Inferior parietal cortex (tissue), 1 donor: ENCODE measurements around the gene DNASE1.
A peak's percentile ranks its signal among the peaks of the same experiment; 100 is the strongest.
"Not testable (repeated sequence)": the region's sequence is repeated elsewhere in the genome, so short reads cannot be mapped to it uniquely, and the experiment has no call there.

Experiments
- DNase-seq: peaks from one replicate; pipeline ENCODE4 v3.0.0-alpha.2; 2016; ENCODE audit errors: extremely low spot score

DNASE1 gene, protein sequence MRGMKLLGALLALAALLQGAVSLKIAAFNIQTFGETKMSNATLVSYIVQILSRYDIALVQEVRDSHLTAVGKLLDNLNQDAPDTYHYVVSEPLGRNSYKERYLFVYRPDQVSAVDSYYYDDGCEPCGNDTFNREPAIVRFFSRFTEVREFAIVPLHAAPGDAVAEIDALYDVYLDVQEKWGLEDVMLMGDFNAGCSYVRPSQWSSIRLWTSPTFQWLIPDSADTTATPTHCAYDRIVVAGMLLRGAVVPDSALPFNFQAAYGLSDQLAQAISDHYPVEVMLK

DNA sequence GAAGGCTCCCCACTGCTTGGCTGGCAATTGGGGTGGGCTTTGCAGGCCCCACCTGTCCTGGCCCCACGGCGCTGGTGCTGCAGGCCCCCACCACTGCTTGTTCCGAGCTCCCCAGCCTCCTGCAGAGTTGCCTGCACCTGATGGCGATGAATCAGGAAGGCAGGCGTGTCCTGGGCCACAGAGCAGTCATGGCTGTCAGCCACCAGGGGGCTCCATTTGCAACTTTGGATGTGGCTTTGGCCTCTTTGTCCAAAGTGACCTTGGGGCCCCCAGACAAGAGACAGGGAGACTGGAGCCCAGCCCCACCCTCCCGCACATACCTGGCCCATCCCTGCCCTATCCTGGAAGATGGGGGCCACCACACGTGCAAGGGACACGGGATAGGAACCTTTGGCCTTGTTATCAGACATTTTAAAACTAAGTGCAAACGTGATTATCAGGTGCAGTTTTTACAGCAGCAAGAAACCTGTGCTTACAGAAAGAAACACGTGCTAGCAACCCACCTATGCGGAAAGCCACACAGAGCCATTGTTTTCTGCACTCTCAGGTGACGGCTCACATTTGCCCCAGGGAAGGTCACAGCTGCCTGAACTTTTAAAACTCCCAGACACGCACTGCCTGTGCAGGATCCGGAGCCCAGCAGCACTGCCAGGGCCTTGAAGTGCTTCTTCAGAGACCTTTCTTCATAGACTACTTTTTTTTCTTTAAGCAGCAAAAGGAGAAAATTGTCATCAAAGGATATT lies at the start of gene DNASE1:
TSS of gene DNASE1 (plus strand) at position 443 of the 743 bp plus-strand sequence. CDS start 683 bp downstream, outside the sequence.
- peak; percentile 39 for DNase-seq

DNA sequence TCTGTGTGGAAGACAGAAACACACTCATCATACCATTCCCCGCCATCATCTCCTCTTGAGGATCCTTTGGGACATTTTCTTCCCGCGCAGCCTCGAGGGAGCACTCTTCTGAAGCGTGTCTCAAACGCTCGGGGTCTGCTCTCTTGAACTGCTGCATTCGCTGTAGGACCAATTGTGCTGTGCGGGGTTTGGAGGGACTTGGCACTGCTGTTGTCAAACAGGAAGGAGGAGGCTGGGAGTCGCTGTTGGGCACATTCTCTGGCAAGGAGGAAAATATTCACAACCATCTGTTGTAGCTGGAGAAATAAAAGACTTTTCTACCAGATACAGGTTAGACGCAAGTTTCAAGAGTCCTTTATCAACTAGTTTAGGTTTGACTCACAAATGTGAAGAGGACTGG lies 48.0 kb upstream of the DNASE1 start:
- no peak for DNase-seq

DNA sequence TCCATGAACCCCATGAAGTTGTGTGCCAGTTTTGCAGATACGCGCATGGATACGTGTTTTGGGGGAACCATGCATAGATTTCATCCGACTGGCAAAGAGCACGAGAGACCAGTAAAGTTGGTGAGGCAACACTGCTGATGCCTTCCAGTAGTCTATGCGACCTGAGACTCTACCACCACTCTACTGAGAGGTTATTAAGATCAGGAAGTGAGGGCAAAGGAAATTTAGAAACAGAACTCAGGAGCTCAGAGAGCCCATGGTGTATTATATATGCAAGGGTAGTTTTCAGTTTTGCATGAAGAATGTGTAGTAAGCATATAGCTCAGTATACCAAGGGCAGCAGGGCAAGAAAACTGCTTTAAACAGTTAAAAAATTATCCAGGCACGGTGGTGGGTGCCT lies 47.3 kb upstream of the DNASE1 start:
- DNase-seq, result no peak

DNA sequence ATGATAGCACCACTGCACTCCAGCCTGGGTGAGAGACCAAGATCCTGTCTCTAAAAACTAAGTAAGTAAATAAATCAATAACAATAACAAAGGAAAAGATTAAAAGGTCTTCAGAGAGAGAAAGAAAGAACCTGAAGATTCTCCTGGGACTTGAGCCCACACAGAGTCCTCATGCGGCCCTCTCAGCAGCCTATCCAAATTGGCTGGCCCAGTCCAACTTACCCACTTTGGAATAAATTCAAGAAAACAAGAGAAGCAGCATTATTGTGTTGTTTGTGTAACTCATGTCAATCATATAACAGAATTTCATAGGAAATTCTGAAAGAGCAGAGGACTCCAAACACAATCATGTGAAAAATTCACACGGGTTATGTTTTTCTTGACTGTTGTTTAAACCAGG lies 46.9 kb upstream of the DNASE1 start:
- no peak for DNase-seq

DNA sequence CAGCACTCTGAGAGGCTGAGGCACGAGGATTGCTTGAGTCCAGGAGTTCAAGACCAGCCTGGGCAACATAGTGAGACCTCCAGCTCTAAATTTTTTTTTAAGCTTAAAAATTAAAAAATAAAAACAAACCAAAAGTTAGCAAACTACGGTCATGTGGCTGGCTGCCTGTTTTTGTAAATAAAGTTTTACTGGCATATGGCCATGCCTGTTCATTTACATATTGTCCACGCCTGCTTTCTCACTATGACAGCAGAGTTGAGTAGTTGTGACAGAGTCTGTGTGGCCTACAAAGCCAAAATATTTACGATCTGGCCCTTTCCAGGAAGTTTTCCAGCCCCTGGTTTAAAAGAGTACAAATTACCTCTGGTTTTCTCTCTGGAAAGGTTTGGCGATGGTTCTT lies 46.4 kb upstream of the DNASE1 start:
- DNase-seq, result no peak

DNA sequence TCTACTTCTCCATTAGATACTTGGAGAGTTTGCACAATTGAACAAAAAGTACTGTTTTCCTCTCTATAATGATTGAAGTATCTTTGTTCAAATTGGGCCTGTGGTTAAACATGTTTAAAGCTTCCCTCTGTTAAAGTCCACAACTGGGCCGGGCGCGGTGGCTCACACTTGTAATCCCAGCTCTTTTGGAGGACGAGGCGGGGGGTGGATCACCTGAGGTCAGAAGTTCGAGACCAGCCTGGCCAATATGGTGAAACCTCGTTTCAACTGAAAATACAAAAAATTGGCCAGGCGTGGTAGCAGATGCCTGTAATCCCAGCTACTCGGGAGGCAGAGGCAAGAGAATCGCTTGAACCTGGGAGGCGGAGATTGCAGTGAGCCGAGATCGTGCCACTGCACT lies 45.5 kb upstream of the DNASE1 start:
- DNase-seq, result not testable (repeated sequence)

DNA sequence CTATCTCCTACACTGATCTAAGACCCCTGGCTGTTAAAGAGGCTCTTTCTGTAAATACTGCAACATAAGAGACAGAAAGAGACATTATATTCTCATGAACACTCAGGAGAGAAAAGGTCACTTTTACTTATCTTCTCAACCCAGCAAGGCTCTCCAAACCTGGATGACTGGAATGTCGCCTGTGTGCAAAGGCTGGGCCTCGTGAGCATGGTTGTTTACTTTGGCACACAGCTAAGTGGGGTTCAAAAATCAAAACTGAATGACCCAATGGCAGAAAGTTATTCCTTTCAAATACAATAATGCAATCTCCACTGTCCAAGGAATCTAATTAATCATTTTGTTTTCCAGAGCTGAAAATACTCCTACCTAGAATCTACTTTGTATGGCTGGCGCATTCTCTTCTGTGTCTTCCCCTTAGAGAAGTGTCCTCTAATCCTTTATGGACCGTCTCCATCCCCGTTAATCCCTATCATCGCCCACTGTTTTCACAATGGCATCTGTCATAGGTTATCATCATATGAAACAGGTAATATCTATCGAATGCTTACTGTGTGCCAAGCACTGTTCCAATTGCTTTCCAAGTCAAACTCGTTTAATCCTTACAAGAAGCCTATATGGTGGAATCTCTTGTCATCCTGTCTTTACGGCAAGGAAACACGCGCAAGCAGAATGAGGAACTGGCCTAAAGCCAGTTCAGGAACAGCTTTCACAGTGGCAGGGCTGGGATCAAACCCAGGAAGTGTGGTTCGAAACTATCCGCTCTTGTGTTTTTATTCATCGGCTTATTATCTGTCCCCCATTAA lies 44.4 kb upstream of the DNASE1 start:
- DNase-seq, result no peak

DNA sequence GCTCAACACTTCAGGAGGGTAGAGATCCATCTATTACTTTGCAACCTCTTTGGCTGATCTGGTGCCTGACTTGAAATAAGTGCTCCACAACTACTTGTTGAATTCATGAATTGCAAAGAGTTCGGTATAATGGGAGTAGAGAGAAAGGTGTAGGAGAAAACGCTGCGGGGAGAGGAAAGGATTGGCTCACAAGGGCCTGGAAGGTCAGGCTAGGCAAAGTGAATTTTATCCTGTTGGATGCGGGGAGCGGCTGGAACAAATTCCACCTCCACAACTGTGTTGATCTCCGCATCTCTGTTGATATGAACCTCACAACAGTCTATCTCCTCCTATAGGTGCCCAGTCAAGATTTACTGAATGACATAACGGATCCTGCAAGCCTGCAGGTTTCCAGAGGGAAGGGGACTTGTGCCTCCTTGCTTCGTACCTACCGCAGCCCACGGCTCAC lies 43.8 kb upstream of the DNASE1 start:
- peak; percentile 20 for DNase-seq

DNA sequence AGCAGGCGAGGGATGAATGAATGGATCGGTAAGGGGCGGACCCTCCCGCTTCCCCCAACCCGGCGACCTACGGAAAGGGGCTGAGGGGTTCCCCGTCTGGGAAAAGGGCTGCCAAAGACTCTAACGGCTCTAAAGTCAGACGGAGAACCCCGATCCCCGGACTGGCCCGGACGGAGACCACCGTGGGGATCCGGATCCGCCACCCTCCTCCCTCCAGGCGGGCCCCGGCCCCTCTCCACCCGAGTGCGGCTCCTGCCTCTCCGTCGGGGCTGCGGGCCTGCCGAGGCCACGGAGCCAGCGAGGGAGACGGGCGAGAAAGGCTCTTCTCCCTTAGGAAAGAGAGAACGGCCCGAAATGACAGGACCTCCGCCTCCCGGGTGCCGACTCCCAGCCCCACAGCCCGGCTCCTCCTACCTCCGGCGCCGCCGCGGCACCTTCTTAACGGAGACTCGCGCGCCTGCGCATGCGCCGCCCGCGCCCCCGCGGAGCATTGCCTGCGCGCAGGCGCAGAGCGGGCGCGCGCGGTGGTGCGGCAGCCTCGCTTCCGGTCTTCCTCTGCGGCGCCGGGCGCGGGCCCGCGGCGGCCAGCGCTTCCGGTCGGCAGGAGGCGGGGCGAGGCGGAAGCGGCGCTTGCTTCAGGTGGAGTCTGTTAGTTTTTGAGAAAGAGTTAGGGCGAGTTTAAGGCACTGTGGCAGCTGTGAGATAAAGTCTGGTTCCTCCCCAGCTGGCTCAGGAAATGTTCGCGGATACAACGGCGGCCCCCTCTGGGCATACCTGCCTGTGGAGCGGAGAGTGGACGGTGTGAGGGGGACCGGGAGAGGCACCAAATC lies 43.1 kb upstream of the DNASE1 start, which contains the start of gene SLX4:
TSS of gene SLX4 (minus strand) at position 461 of the 830 bp plus-strand sequence. CDS start 2,642 bp downstream, outside the sequence.
- DNase-seq, result peak; percentile 87

DNA sequence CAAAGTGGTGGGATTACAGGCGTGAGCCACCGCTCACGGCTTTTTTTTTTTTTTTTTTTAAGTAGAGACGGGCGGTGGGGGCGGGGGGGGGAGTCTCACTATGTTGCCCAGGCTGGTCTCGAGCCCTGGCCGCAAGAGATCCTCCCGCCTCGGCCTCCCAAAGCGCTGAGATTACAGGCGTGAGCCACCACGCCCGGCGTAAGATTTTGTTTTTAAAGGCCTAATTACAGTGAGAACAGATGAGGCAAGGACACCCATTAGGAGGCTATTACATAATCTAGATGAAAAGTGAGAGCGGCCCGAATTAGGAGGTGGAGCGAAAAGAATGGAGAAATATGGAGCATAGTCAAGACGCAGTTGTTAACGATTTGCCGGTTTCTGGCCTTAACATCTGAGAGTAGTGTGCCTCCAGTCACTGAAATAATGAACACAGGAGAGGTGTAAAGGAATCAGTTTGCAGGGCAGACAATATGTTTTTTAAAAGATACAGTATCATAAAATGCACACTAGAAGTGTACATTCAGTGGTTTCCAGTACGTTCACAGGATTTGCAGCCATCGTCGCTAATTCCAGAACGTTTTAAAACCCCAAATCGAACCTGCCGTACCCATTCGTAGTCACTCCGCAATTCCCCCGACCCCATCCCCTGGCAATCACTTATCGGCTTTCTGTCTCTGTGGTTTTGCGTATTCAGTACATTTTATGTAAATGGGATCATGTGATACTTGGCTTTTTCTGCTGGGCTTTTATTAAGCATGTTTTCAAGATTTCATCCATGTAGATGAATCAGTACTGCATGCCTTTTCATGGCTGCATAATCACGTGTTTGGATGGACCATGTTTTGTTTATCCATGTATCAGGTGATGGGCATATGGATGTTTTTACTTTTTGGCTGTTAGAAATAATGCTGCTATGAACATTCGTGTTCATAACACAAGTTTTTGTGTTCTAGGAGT lies 41.7 kb upstream of the DNASE1 start:
- DNase-seq, result no peak

DNA sequence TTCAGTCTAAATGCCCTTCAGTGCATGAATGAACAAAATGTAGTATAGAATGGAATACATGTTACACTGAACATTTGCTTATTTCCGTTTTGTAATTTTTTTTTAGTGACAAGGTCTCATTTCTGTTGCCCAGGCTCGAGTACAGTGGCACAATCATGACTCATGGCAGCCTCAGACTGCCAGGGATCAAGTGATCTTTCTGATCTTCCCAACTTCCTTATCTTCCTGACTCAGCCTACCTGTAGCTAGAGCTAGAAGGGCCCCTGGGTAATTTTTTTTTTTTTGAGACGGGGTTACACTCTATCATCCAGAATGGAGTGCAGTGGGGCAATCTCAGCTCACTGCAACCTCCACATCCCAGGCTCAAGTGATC lies 35.7 kb upstream of the DNASE1 start:
- no peak for DNase-seq

DNA sequence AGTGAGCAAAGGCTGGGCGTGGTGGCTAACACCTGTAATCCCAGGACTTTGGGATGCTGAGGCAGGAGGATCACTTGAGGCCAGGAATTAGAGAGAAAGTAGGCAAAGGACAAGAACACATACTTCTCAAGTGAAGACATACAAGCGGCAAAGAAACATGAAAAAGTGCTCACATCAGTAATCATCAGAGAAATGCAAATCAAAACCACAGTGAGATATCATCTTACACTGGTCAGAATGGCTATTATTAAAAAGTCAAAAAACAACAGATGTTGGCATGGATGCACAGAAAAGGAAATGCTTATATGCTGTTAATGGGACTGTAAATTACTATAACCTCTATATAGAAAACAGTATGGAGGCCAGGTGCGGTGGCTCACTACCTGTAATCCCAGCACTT lies 30.8 kb upstream of the DNASE1 start:
- no peak for DNase-seq

DNA sequence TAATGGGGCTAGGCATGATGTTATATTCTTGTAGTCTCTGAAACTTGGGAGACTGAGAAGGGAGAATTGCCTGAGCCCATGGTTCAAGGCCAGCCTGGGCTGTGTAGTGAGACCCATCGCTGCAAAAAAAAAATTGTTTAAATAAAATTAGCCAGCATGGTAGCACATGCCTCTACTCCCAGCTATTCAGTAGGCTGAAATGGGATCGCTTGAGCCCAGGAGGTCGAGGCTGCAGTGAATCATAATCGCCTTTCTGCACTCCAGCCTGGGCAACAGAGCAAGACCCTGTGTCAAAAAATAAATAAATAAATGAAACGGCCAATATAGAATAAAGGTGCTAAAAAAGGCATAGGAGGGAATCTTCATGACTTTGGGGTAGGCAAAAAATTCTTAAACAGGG lies 29.2 kb upstream of the DNASE1 start:
- no peak for DNase-seq

DNA sequence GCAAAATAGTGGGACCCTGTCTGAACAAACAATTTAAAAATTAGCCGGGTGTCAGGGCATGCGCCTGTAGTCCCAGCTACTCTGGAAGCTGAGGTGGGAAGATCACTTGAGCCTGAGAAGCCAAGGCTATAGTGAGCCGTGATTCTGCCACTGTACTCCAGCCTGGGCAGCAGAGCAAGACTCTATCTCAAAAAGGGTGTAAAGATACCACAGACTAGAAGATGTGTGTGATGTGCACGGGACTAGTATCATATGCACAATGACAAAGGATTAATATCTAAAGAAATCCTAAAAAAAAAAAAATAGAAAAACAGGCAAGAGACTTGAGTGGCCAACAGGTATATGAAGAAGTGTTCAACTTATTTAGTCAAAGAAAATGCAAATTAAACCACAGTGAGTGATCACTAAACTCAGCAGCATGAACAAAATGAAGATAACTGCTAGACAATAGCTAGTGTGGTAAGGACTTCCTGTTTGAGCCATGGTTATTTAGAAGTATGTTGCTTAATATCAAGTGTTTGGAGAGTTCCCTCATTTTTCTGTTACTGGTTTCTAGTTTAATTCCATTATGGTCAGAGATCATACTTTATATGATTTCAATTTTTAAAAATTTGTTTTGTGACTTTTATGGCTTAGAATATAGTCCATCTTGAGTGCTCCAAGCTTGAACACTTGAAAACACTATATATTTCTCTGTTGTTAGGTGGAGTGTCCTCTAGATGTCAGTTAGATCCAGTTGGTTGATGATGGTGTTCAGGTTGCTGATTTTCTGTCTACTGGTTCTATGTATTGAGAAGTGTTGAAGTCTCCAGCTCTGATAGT lies 28.4 kb upstream of the DNASE1 start:
- no peak for DNase-seq

DNA sequence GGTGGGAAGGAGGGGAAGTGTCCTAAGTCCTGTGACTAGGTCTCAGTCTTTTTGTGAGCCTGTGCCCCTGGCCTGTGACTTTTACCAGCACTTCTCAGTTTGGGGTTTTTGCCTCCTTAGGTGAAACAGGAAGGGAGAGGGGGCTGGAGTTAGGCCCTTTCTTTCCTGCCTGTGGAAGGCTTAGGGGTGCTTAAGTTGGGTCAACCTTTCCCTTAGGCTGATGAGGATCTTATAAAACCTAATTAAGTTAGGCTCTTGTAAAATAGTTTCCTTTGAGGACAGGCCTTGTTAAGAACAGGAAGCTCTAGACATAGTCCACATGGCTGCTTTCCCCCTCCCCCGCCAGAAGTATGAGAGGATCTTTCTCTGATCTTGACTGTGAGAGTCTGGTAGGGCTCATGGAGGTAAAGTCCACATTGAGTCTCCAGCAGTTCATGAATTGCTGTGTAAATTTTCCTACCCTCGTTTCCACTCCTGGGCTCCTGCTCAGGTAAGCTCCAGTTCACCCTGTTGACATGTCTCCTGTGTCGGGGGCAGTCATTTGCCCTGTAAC lies 17.0 kb upstream of the DNASE1 start:
- no peak for DNase-seq

DNA sequence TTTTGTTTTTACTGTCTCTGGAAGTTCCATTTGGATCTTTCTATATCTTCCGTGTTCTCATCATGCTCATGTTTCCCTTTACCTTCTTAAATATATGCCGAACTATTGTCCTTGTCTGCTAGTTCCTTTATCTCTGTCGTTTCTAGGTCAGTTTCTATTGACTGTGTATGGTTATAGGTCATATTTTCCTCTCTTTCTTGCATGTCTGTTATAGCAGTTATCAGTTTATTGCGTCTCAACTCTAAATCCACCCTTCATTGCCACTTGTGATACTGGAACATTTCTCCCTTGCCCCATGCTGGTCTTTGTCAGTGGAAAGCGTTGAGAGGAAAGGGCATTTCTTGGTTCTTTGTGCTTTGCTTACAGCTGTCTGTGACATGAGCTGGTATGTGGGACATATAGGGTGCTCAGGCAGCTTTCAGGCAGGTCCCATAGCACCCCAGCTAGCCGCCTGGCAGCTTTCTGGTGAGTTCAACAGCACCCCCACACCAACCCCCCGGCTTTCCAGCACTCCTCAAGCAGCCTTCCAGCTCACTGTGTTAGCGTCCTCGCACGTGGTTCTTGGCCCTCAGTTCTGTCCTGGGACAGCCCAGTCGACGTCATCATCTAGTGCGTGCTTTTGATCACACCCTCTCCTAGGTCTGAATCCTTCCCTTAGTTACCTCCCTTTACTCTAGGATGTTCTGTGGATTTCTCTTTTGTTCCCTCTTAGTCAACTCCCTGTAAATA lies 15.4 kb upstream of the DNASE1 start:
- no peak for DNase-seq

DNA sequence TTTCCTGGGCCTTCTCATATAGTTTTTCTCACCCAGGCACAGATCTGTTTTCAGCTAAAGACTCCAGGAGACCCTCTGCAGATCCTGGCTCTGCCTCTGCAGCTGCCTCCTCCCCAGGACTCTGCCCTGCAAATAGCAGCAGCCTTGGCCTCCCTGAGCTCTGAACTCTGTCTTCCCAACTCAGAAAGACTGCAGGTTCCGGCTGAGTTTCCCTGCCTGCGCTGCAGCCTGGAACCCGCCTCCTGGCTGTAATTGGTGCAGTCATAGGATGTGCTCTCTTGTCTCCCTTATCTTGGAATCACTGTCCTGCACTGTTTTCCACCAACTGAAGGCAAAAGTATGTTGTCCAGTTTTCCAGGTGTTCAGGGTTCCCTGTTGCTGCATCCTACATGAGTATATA lies 14.3 kb upstream of the DNASE1 start:
- no peak for DNase-seq
